GM19238 (cell line): ENCODE data around the gene OLR1.
"Not testable (repeated sequence)": the region's sequence is repeated elsewhere in the genome, so short reads cannot be mapped to it uniquely, and the experiment has no call there.

ENCODE experiments used
- DNase-seq: peaks from one replicate; pipeline ENCODE4 v3.0.0; 2011; ENCODE audit warnings: low spot score; ENCODE audit not compliant: insufficient read length

The OLR1 gene

GRCh38 chr12:10171973-10172728, at the start of gene OLR1:
Gene OLR1, minus strand, starts transcription at chr12:10172132. Its CDS starts 55 bp downstream, at chr12:10172077.
- DNase-seq: no peak

GRCh38 chr12:10220398-10221077, 48.6 kb upstream of the OLR1 start:
- DNase-seq: no peak

- DNase-seq: no peak
Measured at GRCh38 chr12:10218021-10218420, 46.1 kb upstream of the OLR1 start.

- not testable (repeated sequence) for DNase-seq
Measured at GRCh38 chr12:10215946-10216345, 44.0 kb upstream of the OLR1 start.

DNA sequence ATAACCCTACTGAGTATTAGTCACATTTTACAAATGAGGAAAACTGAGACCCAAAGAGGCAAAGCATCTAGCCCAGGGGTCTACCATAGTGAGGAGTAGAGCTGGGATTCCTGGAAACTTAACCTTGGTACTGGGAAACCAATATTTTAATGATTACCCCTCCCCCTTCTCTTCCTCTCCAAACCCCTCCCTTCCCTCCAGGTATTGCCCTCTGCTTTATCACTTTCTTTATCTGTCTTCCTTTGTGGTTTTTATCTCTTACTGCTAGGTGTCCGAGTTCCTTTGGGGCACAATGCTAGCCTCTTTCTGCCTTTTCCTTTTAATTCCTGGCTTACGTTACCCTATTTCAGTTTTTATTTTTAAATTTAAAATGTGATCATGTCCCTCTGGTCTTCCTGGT, 43.5 kb upstream of the OLR1 start:
- no peak for DNase-seq

DNA sequence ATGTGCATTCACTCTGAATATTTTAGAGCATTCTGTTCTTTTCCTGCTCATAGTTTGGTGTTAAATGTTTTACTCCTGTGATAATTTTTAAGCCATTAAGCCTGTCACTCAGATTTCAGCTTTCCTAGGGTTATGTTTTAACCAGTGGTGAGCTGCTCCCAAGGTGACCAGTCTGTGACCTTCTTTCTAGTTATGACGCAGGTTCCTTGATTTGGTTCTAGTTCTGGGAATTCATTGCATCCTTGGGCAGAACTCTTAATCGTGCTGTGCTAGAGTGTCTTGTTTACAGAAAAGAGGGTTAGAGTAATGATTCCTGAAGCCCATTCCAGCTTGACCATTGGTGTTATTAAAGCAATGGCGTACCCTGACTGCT, 42.9 kb upstream of the OLR1 start:
- no peak for DNase-seq

DNA sequence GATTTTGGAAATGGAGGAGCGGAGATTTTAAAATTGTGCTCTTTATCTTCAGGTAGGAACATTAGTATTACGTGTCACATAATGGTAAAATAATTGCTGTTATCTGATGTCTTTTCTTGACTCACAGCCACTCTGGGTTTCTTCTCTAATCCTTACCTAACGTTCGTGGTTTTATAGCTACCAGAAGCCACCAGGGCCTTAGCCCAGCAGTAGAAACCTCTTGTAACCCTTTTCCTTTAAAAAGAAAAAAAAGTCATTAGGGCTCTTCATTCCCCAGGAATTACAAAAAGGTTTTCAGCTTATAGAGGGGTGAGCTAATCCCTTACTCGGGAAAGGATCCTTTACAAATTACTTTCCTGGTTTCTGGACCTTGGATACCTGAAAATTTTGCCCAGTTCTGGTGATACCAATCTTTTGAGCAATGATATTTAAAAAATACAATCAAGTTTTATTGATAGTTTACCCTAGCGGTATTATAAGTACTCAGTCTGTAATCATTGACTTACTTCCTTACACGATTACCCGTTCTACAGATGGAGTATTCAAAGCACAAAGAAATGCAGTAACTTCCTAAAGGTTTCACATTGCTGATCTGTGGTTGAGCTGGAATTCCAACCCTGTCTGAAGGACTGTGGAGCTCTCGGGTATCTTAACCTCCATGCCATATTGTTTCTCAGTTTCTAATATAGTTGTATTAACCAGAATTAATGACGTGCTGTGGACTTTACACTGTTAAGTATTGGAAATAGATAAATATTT, 42.4 kb upstream of the OLR1 start:
- DNase-seq: no peak

- peak; percentile 11 for DNase-seq
Measured at GRCh38 chr12:10213168-10214135, 41.5 kb upstream of the OLR1 start.

DNA sequence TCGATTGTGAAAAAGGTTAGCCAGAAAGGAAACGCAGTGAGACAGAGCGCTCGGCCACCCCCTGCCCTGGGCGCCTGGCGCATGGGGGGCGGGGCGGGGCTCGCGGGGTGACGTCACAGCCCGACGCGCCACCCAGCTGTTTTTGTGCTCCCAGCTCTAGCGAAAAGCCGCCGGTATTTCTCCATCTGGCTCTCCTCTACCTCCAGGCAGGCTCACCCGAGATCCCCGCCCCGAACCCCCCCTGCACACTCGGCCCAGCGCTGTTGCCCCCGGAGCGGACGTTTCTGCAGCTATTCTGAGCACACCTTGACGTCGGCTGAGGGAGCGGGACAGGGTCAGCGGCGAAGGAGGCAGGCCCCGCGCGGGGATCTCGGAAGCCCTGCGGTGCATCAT, 40.8 kb upstream of the OLR1 start, which contains the start of gene GABARAPL1:
GABARAPL1 (plus strand) TSS at position 139 of the 393 bp plus-strand sequence; CDS start at position 392, 253 bp downstream.
- peak; percentile 49 for DNase-seq

GRCh38 chr12:10211940-10212738, 40.2 kb upstream of the OLR1 start:
- DNase-seq: peak; percentile 24

DNA sequence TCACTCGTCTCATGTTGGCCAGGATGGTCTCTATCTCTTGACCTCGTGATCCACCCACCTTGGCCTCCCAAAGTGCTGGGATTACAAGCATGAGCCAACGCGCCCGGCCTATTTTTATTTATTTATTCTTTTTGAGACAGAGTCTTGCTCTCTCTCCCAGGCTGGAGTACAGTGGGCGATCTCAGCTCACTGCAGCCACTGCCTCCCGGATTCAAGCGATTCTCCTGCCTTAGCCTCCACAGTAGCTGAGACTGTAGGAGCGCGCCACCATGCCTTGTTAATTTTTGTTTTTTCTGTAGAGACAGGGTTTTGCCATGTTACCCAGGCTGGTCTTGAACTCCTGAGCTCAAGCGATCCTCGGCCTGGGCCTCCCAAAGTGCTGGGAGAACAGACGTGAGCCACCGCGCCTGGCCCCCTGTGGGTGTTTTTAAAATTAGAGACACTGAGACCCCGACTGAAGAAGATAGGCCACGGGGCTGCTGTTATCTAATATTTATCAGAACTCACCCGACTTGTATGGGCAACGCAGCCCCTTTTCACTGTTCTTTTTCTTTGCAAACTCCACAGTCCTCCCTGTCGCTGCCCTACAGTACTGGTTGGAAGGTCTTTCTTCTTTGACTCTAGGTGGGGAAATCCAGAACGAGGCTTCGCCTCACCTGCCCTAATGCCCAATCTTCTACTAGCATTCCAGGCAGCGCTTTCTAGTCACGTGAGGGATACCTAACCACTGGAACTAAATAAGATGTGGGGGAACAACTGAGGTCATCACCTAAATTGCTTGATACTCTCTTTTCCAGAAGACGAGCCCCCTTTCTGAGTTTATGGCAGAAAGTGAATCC, 39.4 kb upstream of the OLR1 start:
- no peak for DNase-seq

GRCh38 chr12:10210225-10210624, 38.3 kb upstream of the OLR1 start:
- no peak for DNase-seq

DNA sequence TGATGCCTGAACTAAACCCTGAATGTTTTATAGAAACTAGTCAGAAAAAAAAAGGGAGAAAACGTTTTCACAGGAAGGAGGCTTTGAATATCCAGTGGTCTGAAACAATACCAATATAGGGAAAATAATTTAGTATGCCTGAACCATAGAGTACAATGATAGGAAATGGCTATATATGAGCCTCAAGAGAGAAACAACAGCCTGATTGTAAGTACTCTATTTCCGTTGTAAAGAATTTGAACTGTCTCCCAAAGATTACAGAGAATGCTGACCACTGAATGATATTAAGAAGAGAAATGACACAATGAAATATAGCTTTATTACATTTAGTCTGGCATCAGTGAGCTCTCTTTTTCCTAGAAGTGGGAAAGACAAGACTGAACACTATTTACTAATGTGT, 35.2 kb upstream of the OLR1 start:
- DNase-seq: no peak

GRCh38 chr12:10205220-10205807, 33.4 kb upstream of the OLR1 start:
- DNase-seq: no peak

DNA sequence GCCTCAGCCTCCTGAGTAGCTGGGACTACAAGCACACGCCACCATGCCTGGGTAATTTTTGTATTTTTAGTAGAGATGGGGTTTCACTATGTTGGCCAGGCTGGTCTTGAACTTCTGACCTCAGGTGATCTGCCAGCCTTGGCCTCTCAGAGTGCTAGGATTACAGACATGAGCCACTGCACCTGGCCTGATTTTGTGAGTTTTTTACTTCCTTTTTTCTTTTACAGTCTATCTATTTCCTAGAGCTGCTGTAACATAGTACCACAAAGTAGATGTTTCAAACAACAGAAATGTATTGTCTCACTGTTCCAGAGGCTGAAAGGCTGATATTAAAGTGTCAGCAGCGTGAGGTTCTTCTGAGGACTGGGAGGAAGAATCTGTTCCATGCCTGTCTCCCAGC, 32.6 kb upstream of the OLR1 start:
- DNase-seq: not testable (repeated sequence)

GRCh38 chr12:10197879-10198278, 25.9 kb upstream of the OLR1 start:
- DNase-seq: no peak

- peak; percentile 22 for DNase-seq
Measured at GRCh38 chr12:10196210-10196609, 24.3 kb upstream of the OLR1 start.

- no peak for DNase-seq
Measured at GRCh38 chr12:10194160-10194670, 22.3 kb upstream of the OLR1 start.

GRCh38 chr12:10191865-10192264, 19.9 kb upstream of the OLR1 start:
- DNase-seq: no peak
